ENCODE results near the gene UGT1A7.

GRCh38 chr2:233819884-233820773 is 138.4 kb downstream of the UGT1A7 start:
- TF ChIP-seq, protein P1, sequence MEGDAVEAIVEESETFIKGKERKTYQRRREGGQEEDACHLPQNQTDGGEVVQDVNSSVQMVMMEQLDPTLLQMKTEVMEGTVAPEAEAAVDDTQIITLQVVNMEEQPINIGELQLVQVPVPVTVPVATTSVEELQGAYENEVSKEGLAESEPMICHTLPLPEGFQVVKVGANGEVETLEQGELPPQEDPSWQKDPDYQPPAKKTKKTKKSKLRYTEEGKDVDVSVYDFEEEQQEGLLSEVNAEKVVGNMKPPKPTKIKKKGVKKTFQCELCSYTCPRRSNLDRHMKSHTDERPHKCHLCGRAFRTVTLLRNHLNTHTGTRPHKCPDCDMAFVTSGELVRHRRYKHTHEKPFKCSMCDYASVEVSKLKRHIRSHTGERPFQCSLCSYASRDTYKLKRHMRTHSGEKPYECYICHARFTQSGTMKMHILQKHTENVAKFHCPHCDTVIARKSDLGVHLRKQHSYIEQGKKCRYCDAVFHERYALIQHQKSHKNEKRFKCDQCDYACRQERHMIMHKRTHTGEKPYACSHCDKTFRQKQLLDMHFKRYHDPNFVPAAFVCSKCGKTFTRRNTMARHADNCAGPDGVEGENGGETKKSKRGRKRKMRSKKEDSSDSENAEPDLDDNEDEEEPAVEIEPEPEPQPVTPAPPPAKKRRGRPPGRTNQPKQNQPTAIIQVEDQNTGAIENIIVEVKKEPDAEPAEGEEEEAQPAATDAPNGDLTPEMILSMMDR (conservative IDR thresholded peaks at IDR 0.05; ENCODE audit: low read length): no peak
- no peak for TF ChIP-seq EZH2phosphoT487 (IDR thresholded peaks at IDR 0.05; ENCODE audit: borderline replicate concordance)

All from Loucy (cell line).